GM23248 (cell line): Measurements from ENCODE around the gene ABCC10.

ENCODE experiments used
- EZH2 ChIP-seq: fragments of 200-600 bp; sonication (generic); IDR thresholded peaks from 2 replicates; pipeline ENCODE4 v1.6.1; 2018; ENCODE audit warnings: antibody characterized with exemption, mild to moderate bottlenecking; ENCODE audit not compliant: insufficient read depth, poor library complexity, severe bottlenecking
- EZH2phosphoT487 ChIP-seq: fragments of 200-600 bp; sonication (generic); IDR thresholded peaks from 2 replicates; pipeline ENCODE4 v1.6.1; 2018; ENCODE audit warnings: antibody characterized with exemption, moderate library complexity, mild to moderate bottlenecking, low read depth; ENCODE audit not compliant: insufficient read depth

- TF ChIP-seq EZH2phosphoT487 (no peak), EZH2 (no peak)
Observed at GRCh38 chr6:43468240-43468639, 40.9 kb downstream of the ABCC10 start.
